ENCODE results near the gene CTDSP2.
"Not testable (repeated sequence)": the region's sequence is repeated elsewhere in the genome, so short reads cannot be mapped to it uniquely, and the experiment has no call there.

CTDSP2 gene

DNA sequence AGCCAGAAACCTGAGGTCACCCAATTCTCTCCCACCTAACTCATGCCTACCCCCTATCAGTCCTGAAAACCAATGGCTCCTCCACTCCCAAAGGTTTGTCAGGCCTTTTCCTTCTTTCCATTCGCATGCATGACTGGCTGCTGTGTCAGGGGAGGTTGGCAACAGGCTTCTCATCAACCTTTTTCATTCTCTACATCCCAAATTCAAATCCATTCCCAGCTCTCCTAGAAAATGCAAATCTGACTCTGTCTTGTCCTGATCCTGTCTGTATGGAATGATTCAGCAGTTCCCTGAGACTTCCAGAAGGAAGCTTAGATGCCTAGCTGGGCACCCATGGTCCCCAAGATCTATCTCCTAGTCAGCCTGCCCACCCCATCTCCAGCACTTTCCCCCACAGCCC lies 5.0 kb upstream of the CTDSP2 start:
- no peaks in the 10 kb centered on the region for H3K36me3 ChIP-seq (ENCODE audit: control insufficient read depth in 2 of 2, insufficient read depth in 2 of 2, low read length in 2 of 2)
- peak overlapping the region; percentile 94 for H3K27ac ChIP-seq (ENCODE audit: low read length)
- peak overlapping the region; percentile 36 to 59 for H3K9ac ChIP-seq (ENCODE audit: low read length in 2 of 2)

GRCh38 chr12:57850854-57851430 lies 4.4 kb upstream of the CTDSP2 start:
- H3K9me3 ChIP-seq (ENCODE audit: control insufficient read depth in 2 of 2, low read length in 2 of 2): no peaks in the 10 kb centered on the region
- no peak overlapping the region for H3K9ac ChIP-seq (ENCODE audit: low read length in 2 of 2)
- peaks cover 45% of the 10 kb centered on the region for H3K4me1 ChIP-seq (ENCODE audit: control insufficient read depth, insufficient read depth, low read length)
- no peak overlapping the region for H3K4me3 ChIP-seq (ENCODE audit: low read length in 2 of 2)
- no peaks in the 10 kb centered on the region for H3K27me3 ChIP-seq (ENCODE audit: control insufficient read depth in 1 of 2, insufficient read depth in 2 of 2, low read length in 2 of 2)
- peak overlapping the region; percentile 49 for H3K27ac ChIP-seq (ENCODE audit: low read length)
- no peaks in the 10 kb centered on the region for H3K36me3 ChIP-seq (ENCODE audit: control insufficient read depth in 2 of 2, insufficient read depth in 2 of 2, low read length in 2 of 2)

More for the DNA sequence above, 5.0 kb upstream of the CTDSP2 start:
- peaks cover 45% of the 10 kb centered on the region for H3K4me1 ChIP-seq (ENCODE audit: control insufficient read depth, insufficient read depth, low read length)
- no peaks in the 10 kb centered on the region for H3K27me3 ChIP-seq (ENCODE audit: control insufficient read depth in 1 of 2, insufficient read depth in 2 of 2, low read length in 2 of 2)
- no peaks in the 10 kb centered on the region for H3K9me3 ChIP-seq (ENCODE audit: control insufficient read depth in 2 of 2, low read length in 2 of 2)
- peak overlapping the region in 1 of 2 donors; percentile 74 for H3K4me3 ChIP-seq (ENCODE audit: low read length in 2 of 2)

GRCh38 chr12:57849447-57849846 lies 2.9 kb upstream of the CTDSP2 start:
- not testable (repeated sequence) for H3K27me3 ChIP-seq (ENCODE audit: control insufficient read depth in 1 of 2, insufficient read depth in 2 of 2, low read length in 2 of 2); H3K9ac ChIP-seq (ENCODE audit: low read length in 2 of 2); H3K27ac ChIP-seq (ENCODE audit: low read length); H3K36me3 ChIP-seq (ENCODE audit: control insufficient read depth in 2 of 2, insufficient read depth in 2 of 2, low read length in 2 of 2); H3K9me3 ChIP-seq (ENCODE audit: control insufficient read depth in 2 of 2, low read length in 2 of 2); H3K4me3 ChIP-seq (ENCODE audit: low read length in 2 of 2)
- H3K4me1 ChIP-seq (ENCODE audit: control insufficient read depth, insufficient read depth, low read length): peaks cover 45% of the 10 kb centered on the region

GRCh38 chr12:57849035-57849434 lies 2.5 kb upstream of the CTDSP2 start:
- no peak overlapping the region for H3K4me3 ChIP-seq (ENCODE audit: low read length in 2 of 2)
- H3K27me3 ChIP-seq (ENCODE audit: control insufficient read depth in 1 of 2, insufficient read depth in 2 of 2, low read length in 2 of 2): no peaks in the 10 kb centered on the region
- H3K9me3 ChIP-seq (ENCODE audit: control insufficient read depth in 2 of 2, low read length in 2 of 2): no peaks in the 10 kb centered on the region
- no peak overlapping the region for H3K27ac ChIP-seq (ENCODE audit: low read length)
- H3K4me1 ChIP-seq (ENCODE audit: control insufficient read depth, insufficient read depth, low read length): peaks cover 49% of the 10 kb centered on the region
- no peaks in the 10 kb centered on the region for H3K36me3 ChIP-seq (ENCODE audit: control insufficient read depth in 2 of 2, insufficient read depth in 2 of 2, low read length in 2 of 2)
- H3K9ac ChIP-seq (ENCODE audit: low read length in 2 of 2): no peak overlapping the region

- Histone ChIP-seq H3K4me3 (ENCODE audit: low read length in 2 of 2) (no peak overlapping the region), H3K4me1 (ENCODE audit: control insufficient read depth, insufficient read depth, low read length) (peaks cover 51% of the 10 kb centered on the region), H3K9me3 (ENCODE audit: control insufficient read depth in 2 of 2, low read length in 2 of 2) (no peaks in the 10 kb centered on the region), H3K36me3 (ENCODE audit: control insufficient read depth in 2 of 2, insufficient read depth in 2 of 2, low read length in 2 of 2) (no peaks in the 10 kb centered on the region), H3K27ac (ENCODE audit: low read length) (peak overlapping the region; percentile 46), H3K9ac (ENCODE audit: low read length in 2 of 2) (no peak overlapping the region), H3K27me3 (ENCODE audit: control insufficient read depth in 1 of 2, insufficient read depth in 2 of 2, low read length in 2 of 2) (no peaks in the 10 kb centered on the region)
Observed at GRCh38 chr12:57848208-57848607, 1.7 kb upstream of the CTDSP2 start.

DNA sequence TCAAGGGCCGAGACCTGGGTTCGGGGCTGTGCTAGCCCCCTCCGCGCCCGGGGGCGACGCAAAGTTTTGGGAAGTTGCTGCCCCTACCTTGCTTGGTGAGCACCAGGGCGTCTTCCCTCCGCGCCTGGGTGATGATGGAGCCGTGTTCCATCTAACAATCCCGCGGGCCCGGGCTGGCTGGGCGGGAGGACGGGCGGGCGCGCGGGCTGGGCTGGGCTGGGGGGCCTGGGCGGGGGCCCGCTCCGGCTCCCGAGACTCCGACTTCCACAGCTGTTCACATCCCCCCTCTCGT lies 298 bp downstream of the CTDSP2 start:
- peak overlapping the region; percentile 95 to 97 for H3K4me3 ChIP-seq (ENCODE audit: low read length in 2 of 2)
- H3K9ac ChIP-seq (ENCODE audit: low read length in 2 of 2): peak overlapping the region; percentile 97 to 99
- H3K4me1 ChIP-seq (ENCODE audit: control insufficient read depth, insufficient read depth, low read length): peaks cover 51% of the 10 kb centered on the region
- no peaks in the 10 kb centered on the region for H3K27me3 ChIP-seq (ENCODE audit: control insufficient read depth in 1 of 2, insufficient read depth in 2 of 2, low read length in 2 of 2)
- peak overlapping the region; percentile 99 for H3K27ac ChIP-seq (ENCODE audit: low read length)
- no peaks in the 10 kb centered on the region for H3K36me3 ChIP-seq (ENCODE audit: control insufficient read depth in 2 of 2, insufficient read depth in 2 of 2, low read length in 2 of 2)
- no peaks in the 10 kb centered on the region for H3K9me3 ChIP-seq (ENCODE audit: control insufficient read depth in 2 of 2, low read length in 2 of 2)

DNA sequence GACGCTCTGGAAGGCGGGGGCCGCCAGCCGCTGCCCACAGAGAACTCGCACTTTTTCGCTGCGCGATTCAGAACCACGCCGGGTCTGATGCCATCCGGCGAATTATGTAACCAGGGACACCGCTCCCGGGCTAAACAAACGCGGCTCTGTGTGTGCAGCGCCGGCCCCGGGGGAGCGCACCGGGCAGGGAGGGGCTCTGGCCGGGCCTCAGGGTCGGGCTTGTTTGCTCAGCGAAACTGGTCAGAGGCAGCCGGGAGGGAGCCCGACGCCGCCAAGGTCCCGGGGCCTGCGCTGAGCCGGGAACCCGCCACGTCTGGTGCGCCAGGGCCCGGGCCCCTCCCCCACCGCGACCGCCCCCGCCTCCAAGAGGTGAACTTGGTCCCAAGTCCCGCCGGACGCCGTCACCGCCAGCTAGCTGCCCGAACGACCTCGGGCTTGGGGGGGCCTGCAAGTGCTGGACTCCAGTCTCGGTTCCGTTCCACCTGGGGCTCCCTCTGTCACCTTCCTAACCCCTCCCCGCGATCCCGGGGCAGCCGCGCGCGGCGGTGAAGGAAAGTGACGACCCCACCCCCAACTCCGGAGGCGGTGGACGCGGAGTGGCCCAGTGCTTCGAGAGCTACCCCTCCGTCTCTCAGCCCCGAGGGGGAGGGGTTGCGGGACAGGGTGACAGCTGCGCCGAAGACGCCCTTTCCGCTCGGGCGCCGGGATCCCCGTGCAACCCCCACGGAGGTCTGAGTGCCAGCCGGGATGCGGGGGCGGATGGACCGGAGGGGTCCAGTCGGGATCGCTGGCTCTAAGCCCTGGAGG lies 848 bp downstream of the CTDSP2 start:
- H3K9me3 ChIP-seq (ENCODE audit: control insufficient read depth in 2 of 2, low read length in 2 of 2): no peaks in the 10 kb centered on the region
- H3K36me3 ChIP-seq (ENCODE audit: control insufficient read depth in 2 of 2, insufficient read depth in 2 of 2, low read length in 2 of 2): no peaks in the 10 kb centered on the region
- no peaks in the 10 kb centered on the region for H3K27me3 ChIP-seq (ENCODE audit: control insufficient read depth in 1 of 2, insufficient read depth in 2 of 2, low read length in 2 of 2)
- H3K4me3 ChIP-seq (ENCODE audit: low read length in 2 of 2): peak overlapping the region; percentile 95 to 97
- H3K27ac ChIP-seq (ENCODE audit: low read length): peak overlapping the region; percentile 99
- H3K9ac ChIP-seq (ENCODE audit: low read length in 2 of 2): peak overlapping the region; percentile 97 to 99
- H3K4me1 ChIP-seq (ENCODE audit: control insufficient read depth, insufficient read depth, low read length): peaks cover 51% of the 10 kb centered on the region

- Histone ChIP-seq H3K9me3 (ENCODE audit: control insufficient read depth in 2 of 2, low read length in 2 of 2) (no peaks in the 10 kb centered on the region), H3K4me1 (ENCODE audit: control insufficient read depth, insufficient read depth, low read length) (peaks cover 53% of the 10 kb centered on the region), H3K27ac (ENCODE audit: low read length) (peak overlapping the region; percentile 99), H3K27me3 (ENCODE audit: control insufficient read depth in 1 of 2, insufficient read depth in 2 of 2, low read length in 2 of 2) (no peaks in the 10 kb centered on the region), H3K9ac (ENCODE audit: low read length in 2 of 2) (peak overlapping the region; percentile 97 to 99), H3K4me3 (ENCODE audit: low read length in 2 of 2) (peak overlapping the region; percentile 95 to 97), H3K36me3 (ENCODE audit: control insufficient read depth in 2 of 2, insufficient read depth in 2 of 2, low read length in 2 of 2) (no peaks in the 10 kb centered on the region)
Observed at GRCh38 chr12:57844709-57845477, 1.6 kb downstream of the CTDSP2 start.

GRCh38 chr12:57842342-57843294 lies 3.9 kb downstream of the CTDSP2 start:
- Histone ChIP-seq H3K27ac (ENCODE audit: low read length) (peak overlapping the region; percentile 99), H3K4me3 (ENCODE audit: low read length in 2 of 2) (peak overlapping the region; percentile 57 to 97), H3K4me1 (ENCODE audit: control insufficient read depth, insufficient read depth, low read length) (peaks cover 72% of the 10 kb centered on the region), H3K9me3 (ENCODE audit: control insufficient read depth in 2 of 2, low read length in 2 of 2) (no peaks in the 10 kb centered on the region), H3K27me3 (ENCODE audit: control insufficient read depth in 1 of 2, insufficient read depth in 2 of 2, low read length in 2 of 2) (no peaks in the 10 kb centered on the region), H3K36me3 (ENCODE audit: control insufficient read depth in 2 of 2, insufficient read depth in 2 of 2, low read length in 2 of 2) (no peaks in the 10 kb centered on the region), H3K9ac (ENCODE audit: low read length in 2 of 2) (peak overlapping the region; percentile 53 to 68)

- Histone ChIP-seq H3K27ac (ENCODE audit: low read length) (peak overlapping the region; percentile 53), H3K9me3 (ENCODE audit: control insufficient read depth in 2 of 2, low read length in 2 of 2) (no peaks in the 10 kb centered on the region), H3K9ac (ENCODE audit: low read length in 2 of 2) (peak overlapping the region in 1 of 2 donors; percentile 29), H3K36me3 (ENCODE audit: control insufficient read depth in 2 of 2, insufficient read depth in 2 of 2, low read length in 2 of 2) (no peaks in the 10 kb centered on the region), H3K4me1 (ENCODE audit: control insufficient read depth, insufficient read depth, low read length) (peaks cover 80% of the 10 kb centered on the region), H3K27me3 (ENCODE audit: control insufficient read depth in 1 of 2, insufficient read depth in 2 of 2, low read length in 2 of 2) (no peaks in the 10 kb centered on the region), H3K4me3 (ENCODE audit: low read length in 2 of 2) (peak overlapping the region; percentile 42 to 97)
Observed at GRCh38 chr12:57841445-57841844, 5.1 kb downstream of the CTDSP2 start.
